HG03558 (cell line): Measurements from ENCODE around the gene ARHGAP26.
A peak's percentile ranks its signal among the peaks of the same experiment; 100 is the strongest.

ENCODE experiments used
- ATAC-seq: cut with Tn5 transposase; IDR thresholded peaks from one replicate; pipeline ENCODE4 v1.9.1; 2021; ENCODE audit warnings: moderate number of reproducible peaks; ENCODE audit not compliant: unreplicated experiment; ENCODE audit errors: extremely low read depth

ARHGAP26 gene

GRCh38 chr5:143047091-143047490 is 276.9 kb downstream of the ARHGAP26 start:
- ATAC-seq, result no peak

- no peak for ATAC-seq
These were observed 280.0 kb downstream of the ARHGAP26 start for GRCh38 chr5:143050183-143050582.

DNA sequence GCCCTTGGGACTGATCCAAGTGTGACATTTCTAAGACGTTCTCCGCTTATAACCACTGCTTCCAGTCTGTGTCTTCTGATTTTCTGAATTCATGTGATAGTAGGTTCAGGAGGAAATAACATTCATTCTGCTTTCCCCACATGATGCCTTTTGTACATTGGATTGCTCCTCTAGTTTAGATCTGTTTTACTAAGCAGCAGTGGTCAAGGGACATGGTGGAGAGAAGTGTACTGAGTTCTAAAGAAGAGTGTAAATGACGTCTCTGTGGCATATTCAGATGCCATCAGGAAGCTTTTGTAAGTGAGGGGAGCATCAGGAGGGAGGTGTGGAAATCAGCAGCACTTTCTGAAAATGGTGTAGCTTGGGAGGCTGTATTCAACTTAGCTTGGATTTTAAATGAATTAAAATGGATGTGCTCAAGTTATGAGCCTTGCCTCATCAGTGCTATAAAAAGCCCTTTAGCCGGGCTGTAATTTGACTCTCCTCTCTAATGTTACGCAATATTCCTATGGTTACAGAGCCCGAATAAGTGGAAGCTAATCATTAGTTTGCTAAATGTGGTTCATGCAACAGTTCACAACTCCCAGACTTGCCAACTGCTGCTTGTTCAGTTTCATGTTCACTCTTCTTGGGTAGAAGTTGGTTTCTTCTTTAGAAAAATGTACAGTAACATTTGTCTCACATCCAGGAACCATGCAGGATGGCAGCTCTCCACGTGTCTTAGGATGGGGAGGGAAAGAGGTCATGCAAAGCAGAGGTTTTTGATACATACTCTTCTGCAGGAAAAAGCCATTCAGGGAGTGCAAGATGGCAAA is 281.3 kb downstream of the ARHGAP26 start:
- no peak for ATAC-seq

GRCh38 chr5:143052967-143053682 is 282.9 kb downstream of the ARHGAP26 start:
- no peak for ATAC-seq

- ATAC-seq, result no peak
These were observed 283.6 kb downstream of the ARHGAP26 start for GRCh38 chr5:143053780-143054179.

DNA sequence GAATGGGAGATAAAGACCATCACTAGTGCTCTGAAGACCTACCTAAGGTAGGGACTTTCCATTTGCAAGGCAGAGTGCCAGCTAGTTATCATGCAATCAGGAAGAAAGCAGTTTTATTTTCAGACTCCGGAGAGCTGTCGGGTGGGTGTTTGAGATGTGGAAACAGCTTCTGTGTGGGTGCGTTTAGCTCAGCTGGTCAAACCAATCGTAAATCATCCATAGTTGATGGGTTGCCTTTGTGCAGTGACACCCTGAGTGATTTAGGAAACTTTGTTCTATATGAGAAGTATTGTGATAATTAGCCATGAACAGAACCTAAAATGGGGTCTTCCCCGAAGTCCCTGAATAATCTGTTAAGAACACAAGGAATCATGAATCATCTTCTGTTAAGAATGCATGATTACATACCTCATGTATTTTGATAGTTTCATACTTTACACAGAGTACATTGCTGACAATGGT is 284.3 kb downstream of the ARHGAP26 start:
- peak; percentile 36 for ATAC-seq

GRCh38 chr5:143055596-143056338 is 285.6 kb downstream of the ARHGAP26 start:
- no peak for ATAC-seq

GRCh38 chr5:143056339-143056704 is 286.1 kb downstream of the ARHGAP26 start:
- no peak for ATAC-seq

DNA sequence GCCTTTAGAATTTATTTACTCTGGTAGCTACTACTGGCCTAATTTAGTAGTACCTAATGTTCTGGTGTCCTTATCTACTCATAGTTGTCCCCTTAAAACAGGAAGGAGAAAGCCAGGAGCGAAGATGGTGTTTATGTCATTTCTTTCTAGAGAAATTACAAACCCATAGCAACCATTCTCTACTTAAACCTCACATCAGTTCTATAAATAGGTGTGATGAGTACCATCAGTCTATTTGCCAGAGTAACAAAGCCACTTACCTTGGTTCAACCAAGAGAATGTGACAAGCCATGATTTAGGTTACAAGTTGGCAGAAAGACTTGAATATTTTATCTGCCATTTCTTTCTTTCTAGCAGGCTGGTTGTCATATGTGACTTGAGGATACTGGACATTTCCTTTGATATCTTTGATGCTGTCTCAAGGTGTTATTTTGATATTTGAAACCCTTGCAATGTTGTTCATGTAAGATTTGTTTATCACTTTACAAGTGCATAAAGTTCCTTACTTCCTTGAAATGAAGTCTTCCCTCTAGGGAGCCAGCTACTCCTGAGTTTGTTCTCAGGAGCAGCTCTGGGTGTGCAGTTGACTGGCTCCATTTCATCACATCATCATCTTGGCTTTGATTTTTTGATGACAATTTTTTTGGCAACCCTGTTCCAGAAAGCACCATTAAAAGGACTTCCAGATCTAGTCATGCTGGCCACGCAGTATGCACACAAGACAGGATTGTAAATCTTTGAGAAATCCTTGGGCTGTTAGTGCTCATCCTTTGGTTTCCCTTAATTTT is 286.8 kb downstream of the ARHGAP26 start:
- ATAC-seq, result no peak

GRCh38 chr5:143057580-143057999 is 287.4 kb downstream of the ARHGAP26 start:
- peak; percentile 33 for ATAC-seq

DNA sequence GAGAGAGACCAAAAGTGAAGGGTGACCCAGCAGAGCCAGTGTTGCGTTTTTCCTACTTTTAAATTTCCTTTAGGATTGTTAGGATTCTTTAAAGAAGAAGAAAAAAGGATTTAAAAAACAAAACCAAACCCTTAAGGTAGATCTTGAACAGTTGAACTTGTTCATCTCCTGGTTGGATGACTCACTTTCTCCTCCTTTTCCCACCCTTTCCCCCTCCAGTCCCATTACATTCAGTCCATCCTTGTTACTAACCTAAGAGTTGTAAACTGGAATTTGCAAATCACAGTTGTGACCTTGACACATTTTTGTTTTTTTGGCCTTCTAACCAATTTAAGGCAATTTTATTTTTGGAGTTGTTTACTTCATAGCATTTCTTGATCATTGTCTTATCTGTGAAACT is 289.2 kb downstream of the ARHGAP26 start:
- no peak for ATAC-seq

GRCh38 chr5:143059976-143060765 is 290.0 kb downstream of the ARHGAP26 start:
- ATAC-seq, result no peak

DNA sequence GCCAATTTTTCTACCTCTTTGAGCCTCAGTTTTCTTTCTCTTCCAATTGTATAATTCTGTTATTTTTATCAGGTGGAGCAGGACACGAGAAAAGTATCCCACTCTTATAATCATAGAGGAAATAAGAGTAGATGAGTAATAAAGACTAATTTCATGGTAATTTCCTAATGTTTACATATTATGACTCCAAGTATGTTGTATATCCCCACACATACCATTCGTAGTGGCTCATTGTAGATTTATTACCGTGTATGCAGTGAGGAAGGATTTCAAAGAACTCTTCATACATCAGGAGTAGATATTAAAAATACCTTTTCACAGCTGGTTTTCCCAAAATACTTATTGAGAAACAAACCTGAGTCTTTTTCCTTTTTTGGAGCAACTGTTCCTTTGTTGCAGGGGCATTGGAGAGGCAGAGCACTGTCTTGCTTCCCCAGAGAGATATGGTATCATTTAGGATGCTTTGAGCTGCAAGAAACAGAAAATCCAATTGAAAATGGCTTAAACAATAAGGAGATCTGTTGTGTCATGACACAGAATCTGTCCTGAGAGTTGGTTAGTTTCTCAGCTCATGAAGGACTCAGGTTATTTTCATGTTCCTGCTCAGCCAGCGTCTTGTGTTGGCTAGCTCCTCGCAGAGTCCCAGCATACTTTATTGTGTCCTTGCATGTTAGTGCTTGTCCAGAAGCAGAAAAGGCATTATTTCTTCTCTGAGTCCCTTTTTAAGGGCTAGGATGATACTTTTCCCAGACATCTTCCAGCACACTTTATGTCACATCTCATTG is 291.2 kb downstream of the ARHGAP26 start:
- ATAC-seq, result no peak

DNA sequence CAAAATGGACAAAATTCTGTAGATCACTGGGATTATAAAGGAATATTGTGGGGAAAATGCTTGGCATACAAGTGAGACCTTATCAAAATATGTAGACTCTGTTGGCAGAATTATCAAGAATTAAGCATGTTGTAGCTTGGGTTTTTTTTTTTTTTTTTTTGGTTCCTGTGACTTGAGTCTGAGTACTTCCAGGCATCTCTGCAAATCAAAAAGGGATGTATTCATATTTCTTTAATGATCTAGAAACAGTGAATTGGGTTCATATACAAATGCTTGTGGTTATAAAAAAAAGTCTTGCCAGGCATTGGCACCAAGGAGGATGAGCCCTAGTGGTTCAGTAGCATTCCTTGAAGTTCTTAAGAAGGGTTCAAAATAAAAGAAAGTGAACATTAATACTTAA is 292.2 kb downstream of the ARHGAP26 start:
- no peak for ATAC-seq

GRCh38 chr5:143063175-143063970 is 293.2 kb downstream of the ARHGAP26 start:
- ATAC-seq, result no peak

DNA sequence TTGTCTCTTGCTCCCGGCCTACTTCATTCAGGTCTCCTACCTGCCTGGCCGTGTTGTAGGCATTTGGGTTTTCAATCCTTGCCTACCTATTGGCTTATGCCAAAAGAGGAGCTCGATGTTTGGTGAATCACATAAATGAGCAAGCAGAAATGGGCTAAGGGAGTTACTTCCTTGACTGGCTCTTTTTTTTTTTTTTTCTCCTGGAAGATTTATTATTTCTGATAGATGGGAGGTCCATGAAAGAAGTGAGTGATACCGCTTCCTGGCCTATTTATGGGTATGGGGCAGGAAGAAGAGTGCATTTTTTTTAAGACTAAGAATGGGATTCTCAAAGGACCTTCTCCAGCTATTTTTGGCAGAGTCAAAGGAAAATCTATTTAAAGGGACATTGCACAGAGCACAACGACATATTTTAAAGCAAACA is 294.1 kb downstream of the ARHGAP26 start:
- ATAC-seq, result no peak

GRCh38 chr5:143064676-143065075 is 294.5 kb downstream of the ARHGAP26 start:
- ATAC-seq, result no peak
